NCI-H748 treated with DMSO at 0.1 percent for 48 hours (cell line): ENCODE results near the gene RELB.
"Not testable (repeated sequence)": the region's sequence is repeated elsewhere in the genome, so short reads cannot be mapped to it uniquely, and the experiment has no call there.

Experiments used
- DNase-seq: peaks from one replicate; lab custom pipeline; 2025; lab: John Stamatoyannopoulos, UW

The RELB gene, protein sequence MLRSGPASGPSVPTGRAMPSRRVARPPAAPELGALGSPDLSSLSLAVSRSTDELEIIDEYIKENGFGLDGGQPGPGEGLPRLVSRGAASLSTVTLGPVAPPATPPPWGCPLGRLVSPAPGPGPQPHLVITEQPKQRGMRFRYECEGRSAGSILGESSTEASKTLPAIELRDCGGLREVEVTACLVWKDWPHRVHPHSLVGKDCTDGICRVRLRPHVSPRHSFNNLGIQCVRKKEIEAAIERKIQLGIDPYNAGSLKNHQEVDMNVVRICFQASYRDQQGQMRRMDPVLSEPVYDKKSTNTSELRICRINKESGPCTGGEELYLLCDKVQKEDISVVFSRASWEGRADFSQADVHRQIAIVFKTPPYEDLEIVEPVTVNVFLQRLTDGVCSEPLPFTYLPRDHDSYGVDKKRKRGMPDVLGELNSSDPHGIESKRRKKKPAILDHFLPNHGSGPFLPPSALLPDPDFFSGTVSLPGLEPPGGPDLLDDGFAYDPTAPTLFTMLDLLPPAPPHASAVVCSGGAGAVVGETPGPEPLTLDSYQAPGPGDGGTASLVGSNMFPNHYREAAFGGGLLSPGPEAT

DNA sequence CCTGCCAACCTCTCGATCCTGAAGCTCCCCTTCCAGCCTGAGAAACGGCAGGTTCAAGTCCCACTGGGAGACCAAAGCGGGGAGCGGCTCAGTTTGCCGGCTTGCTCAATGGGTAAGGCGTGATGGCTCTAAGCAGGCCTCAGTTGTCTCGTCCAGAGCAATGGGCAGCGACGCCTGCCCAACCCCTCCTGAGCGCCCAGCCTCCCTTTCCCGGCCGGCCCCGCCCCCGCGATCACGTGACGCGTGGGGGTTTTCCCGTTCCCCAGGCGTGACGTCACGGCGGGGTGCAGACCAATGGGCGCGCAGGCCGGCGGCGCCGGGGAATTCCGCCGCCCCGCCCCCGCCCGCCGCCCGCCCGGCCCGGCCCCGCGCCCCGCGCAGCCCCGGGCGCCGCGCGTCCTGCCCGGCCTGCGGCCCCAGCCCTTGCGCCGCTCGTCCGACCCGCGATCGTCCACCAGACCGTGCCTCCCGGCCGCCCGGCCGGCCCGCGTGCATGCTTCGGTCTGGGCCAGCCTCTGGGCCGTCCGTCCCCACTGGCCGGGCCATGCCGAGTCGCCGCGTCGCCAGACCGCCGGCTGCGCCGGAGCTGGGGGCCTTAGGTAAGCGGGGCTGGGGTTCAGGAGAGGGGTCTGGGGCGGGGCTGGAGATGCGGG is at the start of gene RELB:
TSS of gene RELB (plus strand) at position 378 of the 653 bp plus-strand sequence. CDS start at position 494, 116 bp downstream.
- peak; percentile 77 for DNase-seq

DNA sequence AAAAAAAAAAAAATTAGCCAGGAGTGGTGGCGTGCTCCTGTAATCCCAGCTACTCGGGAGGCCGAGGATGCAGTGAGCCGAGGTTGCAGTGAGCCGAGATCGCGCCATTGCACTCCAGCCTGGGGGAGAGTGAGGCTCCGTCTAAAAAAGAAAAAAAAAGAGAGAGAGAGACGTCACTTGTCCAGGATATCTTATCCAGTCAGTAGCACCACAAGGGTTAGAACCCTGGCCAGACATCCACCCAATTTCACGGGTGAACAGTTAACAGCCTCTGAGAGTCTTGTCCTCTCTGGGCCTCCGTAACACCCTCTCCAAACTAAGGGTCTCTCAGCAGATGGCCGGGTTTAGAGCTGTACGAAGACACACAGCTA is 47.0 kb upstream of the RELB start:
- no peak for DNase-seq

DNA sequence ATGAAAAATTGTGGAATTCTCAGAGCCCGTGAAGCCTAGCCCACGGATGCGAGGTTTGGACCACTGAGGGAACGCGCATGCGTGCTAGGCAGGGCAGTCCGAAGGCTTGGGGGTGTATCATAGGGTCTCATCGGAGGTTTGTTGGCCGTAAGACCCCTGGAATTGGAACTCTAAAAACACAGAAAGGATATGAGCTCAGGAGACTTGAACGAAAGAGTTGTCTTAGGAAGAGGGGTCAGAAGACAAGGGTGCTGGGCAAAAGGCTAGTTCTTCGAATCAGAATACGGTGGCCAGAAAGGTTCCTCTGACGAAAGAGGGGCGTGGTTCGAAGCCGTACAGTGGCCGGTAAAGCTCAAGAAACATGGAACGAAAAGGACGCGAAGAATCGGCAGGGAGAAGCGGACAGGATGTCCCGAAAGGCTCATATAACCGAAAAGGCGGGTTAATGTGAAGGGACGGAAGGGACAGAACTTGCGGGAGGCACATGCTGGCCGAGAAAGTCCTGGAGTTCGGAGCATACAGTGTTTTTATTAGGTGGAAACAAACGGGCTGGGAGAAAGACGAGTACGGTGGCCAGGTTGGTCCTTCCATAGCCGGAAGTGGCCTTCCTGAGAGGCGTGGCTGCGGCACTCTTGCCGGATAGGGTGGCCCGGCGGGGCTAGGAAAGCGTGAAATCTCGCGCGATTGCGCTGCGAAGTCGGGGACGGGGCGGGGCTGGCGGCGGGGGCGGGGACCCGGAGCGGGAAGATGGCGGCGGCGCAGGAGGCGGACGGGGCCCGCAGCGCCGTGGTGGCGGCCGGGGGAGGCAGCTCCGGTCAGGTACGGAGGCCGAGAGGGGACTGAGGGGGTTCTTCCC is 46.4 kb upstream of the RELB start, which contains the start of gene CLPTM1:
TSS of gene CLPTM1 (plus strand) at position 732 of the 856 bp plus-strand sequence. CDS start at position 748, 16 bp downstream.
- peak; percentile 97 for DNase-seq

DNA sequence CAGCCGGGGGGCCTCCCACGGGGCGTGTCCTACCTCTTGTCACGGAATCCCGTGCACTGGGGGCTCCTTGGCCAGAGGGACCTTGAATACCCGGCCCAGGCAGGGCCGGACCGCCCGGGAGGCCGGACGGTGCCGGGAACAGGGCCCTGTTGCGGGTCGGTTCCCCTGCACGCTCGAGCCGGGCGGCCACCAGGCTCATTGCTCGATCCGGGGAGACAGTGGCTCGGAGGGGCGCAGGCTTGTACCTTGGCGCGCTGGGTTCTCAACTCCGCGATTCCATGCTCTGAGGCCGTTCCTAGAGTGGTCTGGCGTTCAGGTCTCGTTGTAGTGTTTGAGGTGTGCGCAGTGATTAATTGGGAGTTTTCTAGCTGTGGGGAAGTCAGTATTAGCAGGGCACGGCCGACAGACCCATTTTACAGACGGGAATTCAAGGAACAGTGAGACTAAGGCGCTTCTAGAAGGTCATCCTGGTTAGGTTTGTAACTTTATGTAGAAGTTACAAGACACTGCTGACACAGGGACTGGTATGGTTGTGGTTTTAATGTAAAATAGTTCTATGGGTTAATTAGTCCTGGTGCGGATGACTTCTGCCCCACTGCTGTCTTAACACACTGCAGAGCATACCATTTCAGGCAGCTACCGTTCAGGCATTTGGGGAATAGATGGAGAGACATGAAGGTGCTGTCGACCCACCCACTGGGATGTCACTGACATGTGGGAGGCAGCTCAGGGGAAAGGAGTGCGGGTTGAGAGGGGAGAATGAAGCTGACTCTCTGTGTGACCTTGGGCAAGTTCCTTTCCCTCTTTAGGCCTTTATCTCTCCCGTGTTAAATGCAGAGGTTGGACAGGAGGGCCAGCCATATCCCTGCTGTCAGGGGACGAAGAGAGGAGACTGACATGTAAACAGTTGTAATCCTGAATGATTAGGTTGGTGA is 45.5 kb upstream of the RELB start:
- DNase-seq: no peak

DNA sequence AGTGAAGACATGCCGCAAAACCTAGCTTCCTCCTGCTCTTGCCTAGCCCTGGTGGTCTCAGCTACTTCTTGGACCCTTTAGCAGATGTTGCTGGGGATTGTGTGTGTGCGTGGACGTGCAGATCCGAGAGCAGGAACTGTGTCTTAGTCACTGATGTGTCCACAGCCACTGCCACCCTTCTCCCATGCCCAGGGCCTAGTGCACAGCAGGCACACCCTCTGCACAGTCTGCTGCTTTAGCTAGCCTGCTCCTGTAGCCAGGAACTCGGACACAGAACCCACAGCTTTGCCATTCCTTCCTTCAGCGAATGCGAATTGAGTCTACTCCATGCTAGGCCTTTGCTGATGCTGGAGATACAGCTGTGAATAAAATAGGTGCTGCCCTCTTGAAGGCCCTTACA is 43.7 kb upstream of the RELB start:
- DNase-seq: no peak

DNA sequence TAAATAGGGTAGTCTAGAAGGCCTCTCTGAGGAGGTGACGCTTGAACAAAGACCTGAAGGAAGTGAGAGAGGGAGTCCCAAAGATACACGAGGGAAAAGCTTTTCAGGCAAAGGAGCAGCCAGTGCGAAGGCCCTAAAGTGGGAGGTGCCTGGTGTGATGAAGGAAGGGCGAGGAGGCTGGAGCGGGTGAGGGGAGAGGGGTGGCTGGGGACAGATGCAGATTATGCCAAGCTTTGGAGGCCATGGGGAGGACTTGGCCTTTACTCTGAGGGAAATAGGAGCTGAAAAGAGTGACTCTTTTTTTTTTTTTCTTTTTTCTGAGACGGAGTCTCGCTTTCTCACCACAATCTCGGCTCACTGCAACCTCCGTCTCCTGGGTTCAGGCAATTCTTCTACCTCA is 43.2 kb upstream of the RELB start:
- no peak for DNase-seq

DNA sequence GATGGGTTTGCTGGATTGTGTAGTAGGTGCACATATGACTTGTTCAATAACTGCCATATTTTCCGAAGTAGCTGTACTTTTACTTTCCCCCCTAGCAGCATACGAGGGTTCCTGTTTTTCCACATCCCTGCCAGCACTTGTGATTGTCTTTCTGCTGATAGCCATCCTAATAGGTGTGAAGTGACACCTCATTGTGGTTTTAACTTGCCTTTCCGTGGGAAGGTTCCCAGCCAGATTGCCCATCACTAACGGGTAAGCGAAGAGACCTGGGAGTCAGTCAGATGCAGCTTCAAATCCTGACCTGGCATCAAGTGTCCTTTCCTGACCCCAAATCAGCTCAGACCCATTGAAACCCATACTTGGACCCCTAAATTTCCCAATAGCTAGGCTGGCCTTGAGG is 41.6 kb upstream of the RELB start:
- DNase-seq: no peak

DNA sequence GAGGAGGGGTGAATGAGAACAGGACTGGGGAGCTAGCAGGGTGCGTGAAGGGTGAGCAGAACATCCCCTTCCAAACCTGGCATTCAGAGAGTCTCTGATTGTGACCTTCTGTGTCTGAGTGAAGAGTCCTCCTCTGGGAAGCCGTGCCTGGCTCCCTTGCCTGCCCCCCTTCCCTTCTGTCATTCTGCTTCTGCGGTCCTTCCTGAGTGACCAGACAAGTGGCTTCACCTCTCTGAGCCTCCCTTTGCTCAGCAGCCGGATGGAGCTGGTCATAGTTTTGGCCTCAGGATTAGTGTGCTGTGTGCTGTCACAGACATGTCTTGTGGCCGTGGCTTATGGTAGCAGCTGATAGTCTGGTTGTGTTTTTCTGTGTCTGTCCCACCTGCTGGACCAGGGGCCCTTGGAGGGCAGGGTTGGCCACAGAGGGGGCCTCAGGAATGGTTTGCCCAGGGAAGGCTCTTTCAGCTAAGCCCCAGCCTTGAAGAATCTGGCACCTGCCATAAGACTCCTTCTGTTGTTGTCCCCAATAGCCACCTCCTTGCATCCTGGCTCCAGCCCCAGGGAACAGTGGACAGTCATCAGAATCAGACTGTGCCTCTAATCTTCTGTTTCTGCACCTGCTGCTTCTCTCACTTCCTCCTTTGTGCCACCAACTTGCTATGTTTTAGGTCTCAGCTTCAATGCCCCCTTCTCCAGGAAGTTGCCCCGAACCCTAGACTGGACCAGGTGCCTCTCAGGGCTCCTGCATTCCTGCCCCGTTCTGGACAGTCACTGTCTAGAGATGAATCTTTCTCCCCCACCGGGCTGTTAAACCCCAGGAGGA is 40.1 kb upstream of the RELB start:
- DNase-seq: no peak

DNA sequence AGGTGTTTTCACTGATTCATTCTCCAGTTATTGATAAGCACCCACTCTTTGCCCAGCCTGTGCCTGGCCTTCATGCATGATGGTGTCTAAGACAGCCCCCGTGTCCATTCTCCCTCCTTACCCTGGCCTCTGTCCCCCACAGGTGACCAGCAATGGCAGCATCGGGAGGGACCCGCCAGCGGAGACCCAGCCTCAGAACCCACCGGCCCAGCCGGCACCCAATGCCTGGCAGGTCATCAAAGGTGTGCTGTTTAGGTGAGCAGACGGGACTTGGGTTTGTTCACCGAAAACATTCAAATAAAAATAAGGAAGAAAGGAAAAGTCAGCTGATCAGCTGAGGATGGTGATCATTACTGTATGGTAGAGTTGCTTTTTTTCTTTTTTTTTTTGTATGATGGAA is 39.4 kb upstream of the RELB start:
- DNase-seq: no peak

DNA sequence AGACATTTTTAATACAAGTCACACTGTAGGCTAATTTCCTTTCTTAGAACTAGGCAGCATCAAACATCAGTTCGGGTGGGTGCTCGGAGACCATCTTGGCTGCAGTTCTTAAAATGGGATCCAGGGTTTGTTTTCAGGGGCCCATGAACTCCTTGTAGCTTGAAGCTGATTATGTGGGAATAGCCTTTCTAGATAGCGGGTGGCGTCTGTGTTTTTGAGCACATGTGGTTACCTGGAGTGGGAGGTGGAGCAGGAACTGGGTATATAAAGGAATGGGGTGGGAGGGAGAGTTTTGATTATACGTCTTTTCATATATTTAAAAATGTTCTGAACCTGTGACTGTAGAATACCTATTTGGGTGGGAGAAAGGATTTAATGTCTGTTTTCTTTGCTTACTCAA is 33.1 kb upstream of the RELB start:
- no peak for DNase-seq

DNA sequence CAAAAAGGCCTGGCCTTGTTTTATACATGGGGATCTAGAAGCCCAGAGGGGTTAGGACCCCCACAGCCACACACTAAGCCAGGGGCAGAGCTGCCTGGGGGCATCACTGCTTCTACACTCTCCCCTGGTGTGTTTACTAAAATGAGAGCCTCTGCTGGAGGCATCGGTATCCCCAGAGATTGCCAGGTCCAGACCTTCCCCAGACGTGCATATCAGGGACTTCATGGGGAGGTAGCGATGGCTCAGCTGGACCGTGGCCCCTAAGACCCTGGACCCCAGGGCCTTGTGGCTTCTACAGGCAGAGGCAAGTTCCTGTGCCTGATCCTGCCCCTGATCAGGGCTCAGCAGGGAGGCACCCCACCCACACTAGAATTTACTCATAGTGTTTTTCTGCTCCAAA is 32.6 kb upstream of the RELB start:
- DNase-seq: no peak

DNA sequence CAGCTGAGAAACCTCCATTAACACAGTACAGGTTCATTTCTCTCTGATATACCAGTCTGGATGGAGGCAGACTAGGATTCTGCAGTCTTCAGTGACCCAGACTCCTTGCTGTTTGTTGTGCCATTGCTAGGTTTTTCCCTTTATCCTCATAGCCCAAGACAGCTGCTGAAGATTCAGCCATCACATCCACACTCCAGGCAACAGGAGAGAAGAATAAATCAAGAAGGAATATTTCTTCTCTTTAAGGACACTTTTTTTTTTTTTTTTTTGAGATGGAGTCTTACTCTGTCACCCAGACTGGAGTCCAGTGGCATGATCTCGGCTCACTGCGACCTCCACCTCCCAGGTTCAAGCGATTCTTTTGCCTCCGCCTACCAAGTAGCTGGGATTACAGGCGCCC is 31.8 kb upstream of the RELB start:
- DNase-seq: no peak

DNA sequence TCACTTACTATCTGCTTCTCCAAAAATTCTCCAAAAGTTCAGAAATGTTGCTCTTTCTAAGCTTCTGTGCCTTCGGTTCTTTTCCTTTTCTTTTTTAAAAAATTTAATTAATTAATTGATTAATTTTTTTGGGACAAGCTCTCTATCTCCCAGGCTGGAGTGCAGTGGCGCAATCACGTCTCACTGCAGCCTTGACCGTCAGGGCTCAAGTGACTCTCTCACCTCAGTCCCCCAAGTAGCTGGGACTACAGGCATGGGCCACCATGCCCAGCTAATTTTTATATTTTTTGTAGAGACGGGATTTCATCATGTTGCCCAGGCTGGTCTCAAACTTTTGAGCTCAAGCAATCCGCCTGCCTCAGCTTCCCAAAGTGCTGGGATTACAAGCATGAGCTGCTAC is 29.8 kb upstream of the RELB start:
- not testable (repeated sequence) for DNase-seq

DNA sequence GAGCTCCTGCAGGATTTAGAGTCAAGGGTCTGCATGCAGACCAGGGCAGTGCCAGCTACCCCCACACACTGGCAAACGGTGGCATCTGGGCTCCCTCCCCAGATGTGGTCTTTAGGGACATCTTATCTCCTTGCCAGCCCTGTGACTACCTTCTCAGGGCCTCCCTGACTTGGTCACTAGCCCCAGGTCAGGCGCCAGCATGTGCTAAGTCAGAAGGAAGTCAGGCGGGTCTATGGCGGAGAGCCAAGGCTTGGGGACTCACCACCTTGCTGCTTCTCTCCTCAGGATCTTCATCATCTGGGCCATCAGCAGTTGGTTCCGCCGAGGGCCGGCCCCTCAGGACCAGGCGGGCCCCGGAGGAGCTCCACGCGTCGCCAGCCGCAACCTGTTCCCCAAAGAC is 28.5 kb upstream of the RELB start:
- DNase-seq: no peak

DNA sequence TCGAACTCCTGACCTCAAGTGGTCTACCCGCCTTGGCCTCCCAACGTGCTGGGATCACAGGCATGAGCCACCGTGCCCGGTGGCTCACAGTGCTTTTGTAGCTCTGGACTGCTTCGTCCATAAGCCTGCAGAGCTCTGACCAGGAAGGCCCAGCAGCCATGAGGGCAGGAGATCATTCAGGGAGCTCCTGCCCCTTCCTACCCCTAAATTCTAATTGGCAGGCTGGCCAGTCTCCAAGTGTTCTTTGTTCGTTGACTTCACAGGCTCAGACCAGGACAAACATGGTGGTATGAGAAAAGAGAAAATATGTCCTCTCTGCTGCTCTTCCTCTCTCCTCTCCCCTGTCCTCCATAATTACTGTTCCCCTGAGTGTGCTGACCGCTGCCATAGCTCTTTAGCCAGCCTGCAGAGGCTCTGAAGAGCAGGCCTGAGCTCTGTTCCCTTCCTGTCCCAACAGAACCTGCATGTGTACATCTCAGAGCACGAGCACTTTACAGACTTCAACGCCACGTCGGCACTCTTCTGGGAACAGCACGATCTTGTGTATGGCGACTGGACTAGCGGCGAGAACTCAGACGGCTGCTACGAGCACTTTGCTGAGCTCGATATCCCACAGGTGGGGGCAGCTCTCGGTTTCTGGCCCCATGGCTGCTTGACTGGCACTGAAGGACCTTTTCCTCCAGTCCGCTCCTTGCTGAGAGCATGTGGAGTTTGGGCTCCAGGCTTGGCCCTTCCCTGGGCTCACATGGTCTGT is 27.1 kb upstream of the RELB start:
- no peak for DNase-seq

DNA sequence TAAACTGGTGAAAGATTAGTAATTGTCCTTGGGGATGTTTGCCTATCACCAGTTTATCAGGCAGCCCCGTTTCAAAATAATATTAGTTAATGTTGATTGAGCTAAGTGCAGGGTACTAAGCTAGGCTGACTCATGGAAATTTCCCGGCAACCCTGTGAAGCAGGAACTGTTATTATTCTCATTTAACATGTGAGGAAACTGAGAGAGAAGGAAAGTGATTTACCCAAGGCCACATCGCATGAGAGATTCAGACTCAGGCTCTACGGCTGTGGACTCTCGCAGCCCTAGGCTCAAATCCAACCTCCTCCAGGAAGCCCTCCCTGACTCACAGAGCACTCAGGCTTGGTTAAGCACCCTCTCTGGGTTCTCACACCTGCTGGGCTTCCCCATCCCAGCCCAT is 26.4 kb upstream of the RELB start:
- no peak for DNase-seq

DNA sequence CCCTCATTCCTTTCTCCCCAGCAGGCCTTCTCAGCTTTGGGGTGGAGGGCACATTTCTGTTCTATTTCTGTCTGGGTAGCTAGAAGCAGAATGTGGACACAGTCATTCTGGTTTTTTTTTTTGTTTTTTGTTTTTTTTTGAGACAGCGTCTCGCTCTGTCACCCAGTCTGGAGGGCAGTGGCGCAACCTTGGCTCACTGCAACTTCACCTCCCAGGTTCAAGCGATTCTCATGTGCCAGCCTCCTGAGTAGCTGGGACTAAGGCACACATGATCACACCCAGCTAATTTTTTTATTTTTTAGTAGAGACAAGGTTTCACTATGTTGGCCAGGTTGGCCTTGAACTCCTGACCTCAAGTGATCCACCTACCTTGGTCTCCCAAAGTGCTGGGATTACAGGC is 25.8 kb upstream of the RELB start:
- no peak for DNase-seq

DNA sequence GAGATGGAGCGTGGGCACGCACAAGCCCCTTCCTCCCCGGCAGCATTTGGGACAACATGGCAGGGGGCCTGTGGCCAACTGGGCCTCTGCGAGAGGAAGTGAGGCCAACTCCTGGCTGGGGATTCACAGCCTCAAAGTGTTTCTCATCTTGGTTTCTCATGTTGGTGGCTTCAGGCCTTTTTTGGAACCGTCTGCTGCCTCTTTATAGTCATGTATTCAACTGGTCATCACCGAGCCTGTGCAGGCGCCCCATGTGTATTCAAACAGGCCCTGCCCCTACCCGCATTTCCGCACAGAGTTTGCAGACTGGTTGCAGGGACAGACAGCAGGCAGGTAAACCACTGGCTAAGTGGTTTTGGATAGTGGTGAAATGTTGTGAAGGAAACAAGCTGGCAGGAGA is 17.3 kb upstream of the RELB start:
- no peak for DNase-seq

DNA sequence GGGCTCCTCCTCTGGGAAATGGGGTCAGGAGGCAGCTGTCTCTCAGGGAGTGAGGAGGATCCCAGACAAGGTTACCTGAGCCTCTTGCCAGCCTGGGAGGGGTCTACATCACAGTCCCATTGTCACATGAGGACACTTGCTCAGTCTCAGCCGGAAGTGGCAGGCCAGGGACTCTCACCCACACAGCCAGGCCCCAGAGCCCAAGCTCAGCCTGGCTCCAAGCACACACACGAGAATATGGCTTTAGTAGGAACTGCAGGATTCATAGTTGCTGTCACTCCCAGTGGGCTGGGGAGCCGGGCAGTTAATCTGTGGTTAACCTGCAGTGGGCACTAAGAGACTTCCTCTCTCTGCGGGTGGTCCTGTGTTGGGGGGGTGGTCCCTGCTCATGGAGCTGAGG is 15.8 kb upstream of the RELB start:
- DNase-seq: no peak

DNA sequence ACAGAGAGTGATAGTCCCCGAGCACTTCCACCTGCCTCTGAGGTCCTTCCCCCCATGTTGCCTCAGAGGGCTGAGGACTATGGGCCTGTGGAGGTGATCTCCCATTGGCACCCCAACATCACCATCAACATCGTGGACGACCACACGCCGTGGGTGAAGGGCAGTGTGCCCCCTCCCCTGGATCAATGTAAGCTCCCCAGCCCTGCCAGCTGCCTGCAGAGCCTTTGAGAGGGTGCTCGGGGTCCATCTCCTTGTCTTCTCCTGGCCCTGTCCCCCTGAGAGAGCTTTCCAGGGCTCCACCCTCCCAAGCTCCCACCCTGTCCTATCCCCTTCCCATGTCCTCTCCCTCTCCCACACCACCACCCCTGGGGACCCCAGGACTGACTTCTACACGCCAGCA is 14.9 kb upstream of the RELB start:
- no peak for DNase-seq
